ENCODE results near the gene PPIB.
A peak's percentile ranks its signal among the peaks of the same experiment; 100 is the strongest.

PPIB gene

DNA sequence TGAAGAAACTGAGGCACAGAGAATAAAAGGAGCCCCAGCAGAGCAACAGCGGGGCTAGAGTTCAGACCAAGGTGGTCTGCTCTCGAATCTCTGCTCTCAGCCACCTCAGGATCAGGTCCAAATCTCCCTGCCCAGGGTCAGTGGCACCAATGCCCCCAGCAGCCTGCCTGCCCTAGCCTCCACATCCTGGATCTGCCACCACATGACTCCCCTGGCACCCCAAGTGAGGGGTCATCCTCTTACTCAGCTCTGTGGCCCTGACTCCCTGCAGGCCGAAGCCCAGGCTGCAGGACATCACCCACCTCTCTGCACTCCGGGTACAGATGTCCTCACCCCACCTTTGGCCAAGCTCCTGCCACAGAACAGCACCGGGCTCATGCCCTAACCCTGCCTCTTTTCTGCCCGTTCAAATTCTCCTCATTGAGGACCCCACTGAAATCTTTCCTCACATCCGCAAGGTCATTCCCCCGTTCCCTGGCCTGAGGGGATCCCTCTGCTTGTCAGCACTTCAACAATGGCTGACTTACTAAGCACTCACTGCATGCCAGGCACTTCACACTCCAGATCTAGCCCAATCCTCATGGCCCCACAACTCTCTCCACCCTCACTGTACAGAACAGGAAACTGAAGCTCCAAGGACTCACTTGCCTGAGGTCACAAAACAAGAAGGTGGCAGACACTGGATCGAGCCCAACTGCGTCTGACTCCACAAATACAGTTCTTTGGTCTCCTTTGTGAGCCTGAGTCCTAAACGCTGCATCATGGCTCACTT lies 4.3 kb downstream of the PPIB start:
- no peak for DNase-seq (ENCODE audit: low read depth, low spot score)

DNA sequence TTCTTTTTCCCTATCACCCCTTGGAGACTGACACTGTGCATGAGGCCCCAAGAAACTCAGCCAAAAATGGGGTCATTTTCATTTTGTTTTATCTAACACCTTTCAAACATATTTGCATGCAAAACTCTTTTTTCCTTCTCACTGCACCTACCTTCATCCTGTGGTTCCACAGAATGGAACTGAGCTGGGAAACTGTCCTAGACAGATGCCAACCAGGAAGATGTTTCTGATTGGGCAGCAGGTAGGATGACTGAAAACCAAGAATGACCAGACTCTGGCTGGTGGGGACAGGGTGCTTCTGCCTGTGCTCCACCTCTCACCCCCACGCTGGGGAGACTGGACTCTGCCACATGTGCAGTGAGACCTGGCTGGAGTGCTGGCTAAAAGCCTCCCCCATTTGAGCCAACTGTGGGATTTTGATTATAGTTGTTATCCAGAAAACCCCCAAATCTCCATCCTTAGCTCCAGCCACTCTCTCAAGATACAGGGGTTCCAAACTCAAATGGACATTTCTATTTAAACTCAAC lies 5.2 kb downstream of the PPIB start:
- no peak for DNase-seq (ENCODE audit: low read depth, low spot score)

DNA sequence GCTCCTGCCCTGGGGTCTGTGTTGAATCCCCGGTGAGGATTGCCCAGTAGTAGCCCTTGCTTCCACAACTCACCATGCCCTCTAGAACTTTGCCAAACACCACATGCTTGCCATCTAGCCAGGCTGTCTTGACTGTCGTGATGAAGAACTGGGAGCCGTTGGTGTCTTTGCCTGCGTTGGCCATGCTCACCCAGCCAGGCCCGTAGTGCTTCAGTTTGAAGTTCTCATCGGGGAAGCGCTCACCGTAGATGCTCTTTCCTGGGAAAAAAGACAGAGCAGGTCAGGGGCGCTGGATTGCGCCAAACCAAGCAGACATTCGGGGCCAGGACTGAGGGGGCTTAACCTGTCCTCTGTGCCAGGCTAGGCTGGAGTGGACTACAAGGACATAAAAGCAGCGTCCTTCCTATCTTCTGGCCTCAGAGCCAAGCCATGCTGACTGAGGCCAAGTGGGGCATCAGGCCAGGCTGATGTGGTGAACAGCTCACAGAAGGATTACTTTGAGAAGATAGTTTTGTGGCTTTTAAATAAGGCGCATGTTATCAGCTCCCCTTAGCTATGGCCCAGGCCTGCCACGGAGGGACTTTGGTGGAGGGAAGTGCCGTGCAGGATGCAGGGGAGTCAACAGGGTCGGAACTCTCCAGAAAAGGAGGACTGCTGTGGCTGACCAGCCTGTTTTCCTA lies 6.0 kb downstream of the PPIB start:
- DNase-seq (ENCODE audit: low read depth, low spot score), result no peak

DNA sequence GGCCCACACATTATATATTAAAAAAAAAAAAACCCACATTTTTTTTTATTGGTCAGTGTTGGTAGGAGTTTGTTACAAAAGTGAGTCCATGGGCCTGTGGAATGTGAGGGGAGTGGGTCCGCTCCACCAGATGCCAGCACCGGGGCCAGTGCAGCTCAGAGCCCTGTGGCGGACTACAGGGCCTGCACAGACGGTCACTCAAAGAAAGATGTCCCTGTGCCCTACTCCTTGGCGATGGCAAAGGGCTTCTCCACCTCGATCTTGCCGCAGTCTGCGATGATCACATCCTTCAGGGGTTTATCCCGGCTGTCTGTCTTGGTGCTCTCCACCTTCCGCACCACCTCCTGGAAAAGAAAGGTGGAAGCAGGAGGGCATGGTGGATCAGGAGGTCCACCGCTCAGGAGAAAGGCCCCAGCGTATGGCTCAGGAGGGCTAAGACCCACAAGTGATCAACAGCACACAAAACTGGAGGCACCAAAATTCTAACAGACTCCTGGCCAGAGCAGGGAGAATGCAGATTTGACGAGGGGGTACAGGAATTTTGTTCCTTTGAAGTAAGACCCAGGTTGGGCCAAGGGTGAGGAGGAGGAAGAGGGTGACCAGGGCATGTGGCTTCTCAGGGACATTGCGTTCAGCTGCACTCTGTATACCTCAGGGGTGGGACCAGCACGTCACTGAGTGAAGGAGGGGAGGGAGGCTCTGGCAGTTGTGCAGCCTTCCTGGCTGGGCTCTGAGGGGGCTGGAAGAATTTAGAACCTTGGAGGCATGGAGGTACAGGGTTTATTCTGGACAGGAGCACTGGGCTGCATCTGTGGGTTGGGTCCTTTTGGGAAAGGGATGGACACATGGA lies 6.8 kb downstream of the PPIB start:
- DNase-seq (ENCODE audit: low read depth, low spot score), result no peak

GRCh38 chr15:64153480-64154367 lies 9.1 kb downstream of the PPIB start:
- DNase-seq (ENCODE audit: low read depth, low spot score), result peak; percentile 85

DNA sequence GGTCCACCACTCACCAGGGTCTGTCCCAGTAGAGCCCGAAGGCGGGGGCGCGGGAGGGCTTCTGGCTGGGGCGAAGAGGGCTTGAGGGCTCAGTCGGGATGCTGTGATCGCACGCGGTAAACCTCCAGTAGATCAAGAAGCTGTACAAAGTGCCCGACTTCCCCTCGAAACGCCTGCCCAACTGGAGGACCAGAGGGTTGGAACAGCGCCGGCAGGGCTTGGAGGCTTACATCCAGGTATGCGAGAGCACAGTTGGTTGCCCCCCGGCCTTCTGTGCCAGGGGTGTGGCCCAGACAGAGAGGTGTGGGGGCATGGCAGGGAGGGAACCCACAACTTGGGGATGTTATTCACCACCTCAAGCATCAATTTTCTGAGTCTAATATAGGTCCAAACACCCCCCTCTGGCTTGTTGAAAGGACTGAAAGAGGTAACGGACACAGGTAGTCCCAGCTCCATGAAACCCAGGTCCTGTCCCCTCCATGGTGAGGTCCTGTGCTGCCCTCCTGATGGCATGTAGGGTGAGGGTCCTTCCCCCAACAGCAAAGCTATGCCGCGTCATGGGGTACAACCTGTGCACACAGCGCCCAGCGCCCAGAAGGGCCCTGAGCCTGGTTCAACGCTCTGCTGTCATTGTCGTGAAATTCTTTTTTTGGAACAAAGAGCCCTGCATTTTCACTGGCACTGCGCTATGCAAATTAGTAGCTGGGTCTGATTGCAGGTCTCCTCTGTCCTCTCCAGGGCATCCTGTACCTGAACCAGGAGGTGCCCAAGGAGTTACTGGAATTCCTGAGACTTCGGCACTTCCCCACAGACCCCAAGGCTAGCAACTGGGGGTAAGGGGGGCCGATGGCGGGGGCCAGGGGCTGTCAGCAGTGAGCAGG lies 10.1 kb downstream of the PPIB start:
- DNase-seq (ENCODE audit: low read depth, low spot score), result no peak

- no peak for DNase-seq (ENCODE audit: low read depth, low spot score)
Observed at GRCh38 chr15:64151727-64152506, 10.9 kb downstream of the PPIB start, which contains the start of gene SNX22. TSS of gene SNX22 (plus strand) at chr15:64151731. CDS start at chr15:64151776, 45 bp downstream.

GRCh38 chr15:64149893-64150578 lies 12.8 kb downstream of the PPIB start:
- DNase-seq (ENCODE audit: low read depth, low spot score), result no peak

GRCh38 chr15:64149424-64149823 lies 13.4 kb downstream of the PPIB start:
- DNase-seq (ENCODE audit: low read depth, low spot score), result no peak

DNA sequence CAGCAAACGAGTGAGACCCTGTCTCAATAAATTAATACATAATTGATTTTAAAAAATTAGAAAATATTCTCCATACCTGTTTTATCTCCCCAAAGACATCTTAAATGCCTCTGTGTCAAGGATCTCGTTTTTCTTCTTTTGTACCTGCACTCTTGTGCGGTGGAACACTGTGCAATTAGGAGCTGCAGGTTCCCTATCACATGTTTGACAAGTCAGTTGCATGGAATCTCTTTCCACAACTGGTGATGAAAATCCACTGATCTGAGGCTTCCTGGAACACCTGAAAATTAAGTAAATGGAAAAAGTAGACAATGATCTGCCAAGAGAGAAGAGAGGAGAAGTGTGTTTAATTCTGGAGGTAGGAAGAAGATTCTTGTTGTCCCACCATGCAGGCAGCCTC lies 14.2 kb downstream of the PPIB start:
- DNase-seq (ENCODE audit: low read depth, low spot score), result no peak

DNA sequence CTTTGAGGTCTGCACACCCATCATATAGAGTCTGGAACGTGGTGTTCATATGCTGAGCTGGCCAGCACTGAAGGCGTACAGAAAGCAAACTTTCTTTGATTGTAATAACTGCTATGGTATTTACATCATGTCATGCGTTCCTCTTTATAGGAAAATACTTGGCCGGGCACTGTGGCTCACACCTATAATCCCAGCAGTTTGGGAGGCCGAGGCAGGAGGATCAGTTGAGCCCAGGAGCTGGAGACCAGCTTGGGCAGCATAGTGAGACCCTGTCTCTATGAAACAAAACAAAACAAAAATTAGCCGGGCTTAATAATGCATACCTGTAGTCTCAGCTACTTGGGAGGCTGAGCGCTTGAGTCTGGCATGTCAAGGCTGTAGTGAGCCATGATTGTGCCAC lies 14.7 kb downstream of the PPIB start:
- no peak for DNase-seq (ENCODE audit: low read depth, low spot score)

DNA sequence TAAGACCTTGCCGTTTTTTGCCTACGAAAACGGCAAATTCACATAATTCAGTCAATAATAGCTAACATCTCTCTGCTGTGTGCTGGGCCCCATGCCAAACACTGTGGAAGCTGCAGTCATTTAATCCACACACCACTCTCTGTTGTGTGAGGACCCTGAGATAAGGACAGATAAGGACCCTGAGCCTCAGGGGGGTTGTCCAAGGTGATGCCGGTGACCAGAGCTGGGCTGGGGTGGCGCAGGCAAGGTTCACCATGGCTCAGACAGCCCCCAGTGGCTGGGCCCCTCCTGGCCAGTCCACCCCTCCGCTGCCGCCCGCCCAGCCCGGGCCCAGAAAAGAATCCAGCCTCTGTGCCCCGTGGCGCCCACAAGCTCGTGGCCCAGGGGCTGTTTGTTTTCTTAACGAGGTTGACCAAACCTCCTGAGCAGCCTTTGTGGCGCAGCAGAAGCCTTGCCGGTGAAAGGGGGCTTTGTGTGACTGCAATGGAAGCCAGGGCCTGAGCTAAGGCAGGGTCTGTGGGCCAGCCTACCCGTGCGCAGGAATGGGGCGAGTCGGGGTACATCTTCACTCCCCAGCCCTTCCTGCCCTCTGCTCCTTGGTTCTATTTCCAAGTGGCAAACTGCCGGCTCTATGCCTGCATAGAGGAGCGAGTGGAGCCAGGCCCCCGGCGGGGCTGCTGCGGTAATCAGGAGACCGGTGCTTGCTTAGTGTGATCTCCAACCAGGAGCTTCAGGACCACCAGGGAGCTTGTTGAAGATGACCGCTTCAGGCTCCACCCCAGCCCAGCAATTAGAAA lies 15.7 kb downstream of the PPIB start:
- no peak for DNase-seq (ENCODE audit: low read depth, low spot score)

GRCh38 chr15:64146520-64146884 lies 16.3 kb downstream of the PPIB start:
- DNase-seq (ENCODE audit: low read depth, low spot score), result no peak

DNA sequence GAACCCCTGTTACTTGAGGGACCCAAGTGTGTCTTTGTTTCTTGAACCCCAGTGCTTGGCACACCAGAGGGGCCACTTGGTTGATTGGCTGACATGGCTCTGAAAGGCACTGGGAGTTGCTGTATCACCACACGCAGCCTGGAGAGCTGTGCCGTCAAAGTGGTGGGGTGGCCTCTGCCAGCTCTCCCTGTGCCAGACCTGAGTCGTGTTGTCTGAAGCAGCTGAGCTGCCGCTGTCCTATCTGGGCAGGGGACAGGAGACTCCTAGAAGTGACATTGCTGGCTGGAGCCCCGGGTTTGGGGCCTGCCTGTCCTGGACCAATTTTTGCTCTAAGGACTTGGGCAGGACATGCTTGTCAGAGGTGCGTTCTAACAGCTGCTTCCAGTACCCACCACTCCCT lies 16.8 kb downstream of the PPIB start:
- DNase-seq (ENCODE audit: low read depth, low spot score), result no peak

GRCh38 chr15:64144565-64145281 lies 18.1 kb downstream of the PPIB start:
- DNase-seq (ENCODE audit: low read depth, low spot score), result no peak

DNA sequence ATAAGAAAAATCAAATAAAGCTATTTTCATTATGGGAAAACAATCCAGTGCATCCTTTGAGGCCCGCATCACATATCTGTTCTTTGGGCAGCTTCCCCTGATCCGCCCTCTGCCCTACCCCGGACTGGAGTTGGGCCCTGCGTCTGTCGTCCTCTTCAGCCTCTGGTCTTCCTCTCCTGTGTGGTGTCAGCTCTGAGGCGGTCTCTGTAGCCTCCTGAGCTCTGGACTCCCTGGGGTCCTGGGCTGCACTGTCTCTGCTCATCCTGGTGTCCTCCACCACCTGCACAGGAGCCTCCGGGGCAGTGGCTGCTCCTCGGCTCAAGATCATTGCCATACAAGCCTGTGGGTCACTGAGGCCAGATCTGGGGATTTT lies 18.6 kb downstream of the PPIB start:
- no peak for DNase-seq (ENCODE audit: low read depth, low spot score)

- DNase-seq (ENCODE audit: low read depth, low spot score), result no peak
Observed at GRCh38 chr15:64143276-64143675, 19.5 kb downstream of the PPIB start.
